Left renal pelvis (tissue), 4 donors: ENCODE measurements around the gene BAMBI. TPM values are rescaled to one million over a fixed set of nuclear protein-coding genes. Genes with fewer than 3 reads are reported as not detected.
"Not testable (repeated sequence)": the region's sequence is repeated elsewhere in the genome, so short reads cannot be mapped to it uniquely, and the experiment has no call there.

Experiments used
- DNase-seq, 4 donors: peaks; one replicate each; pipeline ENCODE4 v3.0.0-alpha.2; 2013; ENCODE audit warnings: low read depth in 4 of 4, low spot score in 3 of 4
- polyA plus RNA-seq, 4 donors: library from polyadenylated mRNA; unstranded; fragments of 120-200 nt; gene quantifications; one replicate each; pipeline ENCODE4 v1.2.1, GENCODE V29; 2013; ENCODE audit not compliant: insufficient read length in 4 of 4

BAMBI gene, protein sequence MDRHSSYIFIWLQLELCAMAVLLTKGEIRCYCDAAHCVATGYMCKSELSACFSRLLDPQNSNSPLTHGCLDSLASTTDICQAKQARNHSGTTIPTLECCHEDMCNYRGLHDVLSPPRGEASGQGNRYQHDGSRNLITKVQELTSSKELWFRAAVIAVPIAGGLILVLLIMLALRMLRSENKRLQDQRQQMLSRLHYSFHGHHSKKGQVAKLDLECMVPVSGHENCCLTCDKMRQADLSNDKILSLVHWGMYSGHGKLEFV
- polyA plus RNA-seq, result 10 to 100 TPM in 3 of 4 donors, 1 to 10 TPM in 1; 9.5 to 49.7 (median 47.3) TPM

DNA sequence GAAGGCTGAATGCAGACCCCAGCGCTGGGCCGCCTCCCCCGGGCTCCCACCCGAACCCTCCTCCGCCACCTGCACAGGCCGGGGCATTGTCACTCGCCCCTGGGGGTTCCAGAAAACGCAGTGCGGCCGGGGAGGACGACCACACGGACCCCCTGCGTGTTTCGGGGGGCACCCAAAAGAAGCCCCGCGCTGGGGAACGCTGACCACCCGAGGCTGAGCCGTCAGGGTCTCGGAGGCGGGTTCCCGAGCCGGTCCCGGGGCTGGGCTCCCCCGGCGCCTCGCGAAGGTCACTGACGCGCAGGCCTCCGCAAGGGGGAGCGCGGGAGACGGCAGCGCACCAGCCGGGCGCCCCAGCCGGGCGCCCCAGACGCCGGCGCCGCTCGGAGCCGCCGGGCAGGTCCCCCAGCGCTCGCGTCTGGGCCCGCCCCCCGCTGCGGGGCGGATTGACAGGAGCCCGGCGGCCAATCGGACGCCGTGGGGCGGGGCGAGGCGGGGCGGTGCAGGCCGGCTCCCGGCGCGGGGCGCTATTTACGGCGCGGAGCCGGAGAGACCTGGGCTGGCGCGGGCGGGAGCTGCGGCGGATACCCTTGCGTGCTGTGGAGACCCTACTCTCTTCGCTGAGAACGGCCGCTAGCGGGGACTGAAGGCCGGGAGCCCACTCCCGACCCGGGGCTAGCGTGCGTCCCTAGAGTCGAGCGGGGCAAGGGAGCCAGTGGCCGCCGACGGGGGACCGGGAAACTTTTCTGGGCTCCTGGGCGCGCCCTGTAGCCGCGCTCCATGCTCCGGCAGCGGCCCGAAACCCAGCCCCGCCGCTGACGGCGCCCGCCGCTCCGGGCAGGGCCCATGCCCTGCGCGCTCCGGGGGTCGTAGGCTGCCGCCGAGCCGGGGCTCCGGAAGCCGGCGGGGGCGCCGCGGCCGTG lies at the start of gene BAMBI:
Gene BAMBI, plus strand, starts transcription at position 554 of the 920 bp plus-strand sequence. CDS start 377 bp downstream, outside the sequence.
- peak in 3 of 4 donors; percentile 88 to 92 (median 90) for DNase-seq

DNA sequence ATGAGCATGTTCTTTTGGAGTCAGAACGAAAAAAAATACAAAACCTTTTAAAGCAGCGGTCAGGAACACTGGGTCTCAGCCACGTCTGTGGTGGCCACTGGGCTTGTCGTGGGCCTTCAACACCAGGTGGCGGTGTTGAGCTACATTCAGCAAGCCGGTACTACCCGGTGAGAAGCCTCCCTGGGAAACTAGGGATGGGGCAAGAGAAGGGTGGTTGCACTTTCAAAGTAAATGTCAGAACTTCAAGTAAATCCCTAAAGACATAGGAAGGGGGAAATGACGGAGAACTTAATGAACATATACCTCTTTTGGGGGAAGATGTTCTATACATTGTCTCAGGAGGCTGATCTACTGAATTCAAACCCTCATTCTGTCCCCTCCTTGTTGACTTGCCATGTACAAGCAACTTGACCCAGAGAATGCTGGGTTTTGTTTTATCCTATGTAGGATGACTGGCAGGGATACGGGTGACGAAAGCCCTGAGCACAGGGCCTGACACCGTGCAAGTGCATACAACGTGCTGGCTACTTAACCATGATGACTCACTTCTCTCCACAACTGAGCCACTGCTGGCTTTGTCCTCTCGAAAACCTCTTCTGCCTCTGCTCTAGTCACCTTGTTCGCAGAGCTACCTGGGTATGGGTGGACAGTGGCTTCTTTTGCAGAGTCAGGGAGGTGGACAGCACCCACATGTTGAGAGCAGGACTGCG lies 49.0 kb upstream of the BAMBI start:
- DNase-seq, result peak; percentile 29 to 64 (median 62)

GRCh38 chr10:28631896-28632583 lies 45.3 kb upstream of the BAMBI start:
- no peak for DNase-seq

DNA sequence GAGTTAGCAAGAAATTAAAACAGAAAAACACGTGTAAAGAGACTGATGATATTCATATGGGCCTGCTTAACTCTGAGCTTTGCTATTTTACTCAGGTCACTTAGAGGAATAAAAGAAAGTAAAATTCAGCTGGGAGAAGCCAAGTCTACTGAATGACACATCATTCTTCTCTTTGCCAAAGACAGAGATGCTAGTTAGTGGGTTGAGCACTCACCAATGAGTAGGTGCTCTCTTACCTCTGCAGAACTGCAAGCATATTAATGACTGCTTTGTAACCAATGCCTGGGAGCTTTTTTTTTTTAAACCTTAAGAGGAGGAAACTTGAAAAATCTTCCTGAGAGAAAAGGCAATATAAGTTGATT lies 44.8 kb upstream of the BAMBI start:
- no peak for DNase-seq

DNA sequence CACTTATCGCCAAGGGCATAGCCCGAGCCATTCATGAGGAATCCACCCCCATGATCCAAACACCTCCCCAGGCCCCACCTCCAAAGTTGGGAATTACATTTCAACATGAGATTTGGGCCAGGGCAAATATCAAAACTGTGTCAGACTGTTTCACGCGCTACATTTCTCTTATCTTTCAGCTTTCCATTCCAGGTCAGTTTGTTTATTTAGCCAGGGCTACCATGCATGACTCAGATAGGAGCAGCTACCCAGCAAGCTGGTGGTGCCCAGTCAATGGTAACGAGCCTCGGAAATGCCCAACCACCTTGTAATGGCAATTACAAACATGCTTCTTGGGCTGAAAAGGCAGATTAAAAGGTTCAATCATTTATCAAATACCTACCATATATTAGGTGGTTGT lies 43.6 kb upstream of the BAMBI start:
- no peak for DNase-seq

DNA sequence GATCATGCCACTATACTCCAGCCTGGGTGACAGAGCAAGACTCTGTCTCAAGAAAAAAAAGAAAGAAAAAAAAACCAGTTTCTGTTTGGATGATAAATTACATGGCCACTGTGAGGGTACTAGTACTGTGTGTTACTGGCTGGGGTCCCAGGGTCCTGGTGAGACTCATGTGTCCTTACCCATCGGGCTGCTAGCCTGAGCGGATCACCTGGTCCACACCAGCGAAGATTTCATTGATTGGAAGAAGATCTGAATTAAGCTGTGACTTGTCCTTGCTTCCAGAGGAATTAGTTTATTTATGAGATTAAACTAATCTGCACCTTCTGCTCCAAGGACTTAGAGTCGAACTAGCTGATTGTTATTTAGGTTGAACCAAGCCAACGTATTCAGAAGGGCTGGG lies 40.0 kb upstream of the BAMBI start:
- no peak for DNase-seq

GRCh38 chr10:28638392-28638791 lies 38.9 kb upstream of the BAMBI start:
- no peak for DNase-seq

DNA sequence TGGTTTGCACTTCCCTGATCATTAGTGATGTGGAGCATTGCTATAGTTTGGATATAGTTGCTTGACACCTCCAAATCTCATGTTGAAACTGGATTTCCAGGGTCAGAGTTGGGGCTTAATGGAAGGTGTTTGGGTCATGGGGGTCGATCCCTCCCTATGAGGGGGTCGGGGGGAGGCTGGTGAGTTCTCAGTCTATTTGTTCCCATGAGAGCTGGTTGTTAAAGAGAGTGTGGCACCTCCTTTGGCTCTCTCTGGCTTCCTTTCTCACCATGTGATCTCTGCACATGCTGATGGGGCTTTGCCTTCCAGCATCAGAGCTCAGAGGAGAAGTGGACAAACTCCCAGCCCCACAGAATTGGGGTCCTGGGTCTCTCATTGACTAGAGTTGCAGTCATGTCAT lies 36.8 kb upstream of the BAMBI start:
- no peak for DNase-seq

DNA sequence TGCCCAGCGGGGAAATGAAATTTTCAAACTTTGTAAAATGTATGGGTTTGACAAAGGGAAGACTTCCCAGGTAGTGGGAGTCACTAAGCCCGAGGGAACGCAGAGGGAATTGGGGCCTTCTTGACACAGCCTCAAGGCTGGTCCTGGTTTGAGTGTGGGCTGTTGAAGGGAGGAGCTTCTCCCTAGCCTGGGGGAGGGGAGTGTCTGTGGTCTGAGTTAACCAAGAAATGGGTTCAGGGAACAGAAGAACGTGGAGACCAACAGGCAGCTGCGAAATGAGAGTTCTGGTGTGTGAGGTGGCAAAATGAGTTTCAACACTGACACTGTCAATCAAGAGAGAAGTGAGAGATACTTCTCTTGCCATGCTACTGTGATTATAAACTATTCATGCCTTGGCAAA lies 32.7 kb upstream of the BAMBI start:
- DNase-seq, result no peak

DNA sequence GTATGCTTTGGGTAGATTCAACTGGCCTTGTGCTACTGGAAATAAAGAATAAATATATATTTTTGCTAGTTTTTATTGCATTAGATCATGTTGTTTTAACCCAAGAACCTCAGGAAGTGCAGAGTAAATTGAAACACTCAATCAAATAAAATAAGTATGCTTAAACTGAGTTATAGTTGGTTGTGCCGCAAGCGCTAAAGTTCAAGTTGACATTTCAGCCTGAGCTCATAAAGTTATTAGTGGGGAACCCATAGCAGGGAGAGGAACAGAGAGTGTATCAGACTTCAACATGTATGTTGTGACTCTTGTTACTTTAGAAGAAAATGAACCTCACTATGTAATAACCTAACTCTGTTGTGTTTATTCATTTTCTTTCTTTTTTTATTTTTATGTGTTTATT lies 25.2 kb upstream of the BAMBI start:
- DNase-seq, result no peak

DNA sequence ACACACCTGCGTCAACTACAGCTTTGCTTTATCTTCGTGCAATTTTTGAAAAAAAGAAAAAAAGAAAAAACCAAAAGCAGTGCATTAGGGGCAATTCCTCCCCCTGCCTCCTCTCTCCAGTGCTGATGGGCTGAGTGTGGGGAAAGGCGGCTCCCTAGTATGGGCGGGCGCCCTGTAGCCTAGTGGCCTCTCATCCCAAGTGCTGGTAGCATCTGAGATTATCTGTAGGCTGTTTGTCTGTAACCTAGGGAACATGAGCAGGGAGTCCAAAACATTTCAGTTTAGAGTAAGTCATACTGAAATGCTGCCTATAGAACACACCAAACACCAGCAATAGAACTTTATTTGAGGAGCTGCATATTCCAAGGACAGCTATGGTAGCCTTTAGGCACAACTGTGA lies 24.6 kb upstream of the BAMBI start:
- no peak for DNase-seq

DNA sequence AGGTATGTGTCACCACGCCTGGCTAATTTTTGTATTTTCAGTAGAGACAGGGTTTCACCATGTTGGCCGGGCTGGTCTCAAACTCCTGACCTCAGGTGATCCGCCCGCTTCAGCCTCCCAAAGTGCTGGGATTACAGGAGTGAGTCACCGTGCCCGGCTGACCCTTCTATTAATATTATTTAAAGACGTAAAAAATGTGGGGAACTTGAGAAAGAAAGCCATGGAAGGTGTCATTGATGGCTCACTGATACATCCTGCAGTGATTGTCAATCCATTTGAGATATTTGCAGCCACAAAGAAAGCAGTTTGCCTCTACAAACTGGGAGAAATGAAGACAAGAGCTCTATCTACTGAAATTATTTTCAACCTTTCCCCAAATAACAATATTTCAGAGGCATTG lies 18.5 kb upstream of the BAMBI start:
- not testable (repeated sequence) for DNase-seq

GRCh38 chr10:28661035-28661434 lies 16.3 kb upstream of the BAMBI start:
- no peak for DNase-seq

- peak in 2 of 4 donors; percentile 79 to 82 for DNase-seq
Observed at GRCh38 chr10:28663576-28664368, 13.5 kb upstream of the BAMBI start.

DNA sequence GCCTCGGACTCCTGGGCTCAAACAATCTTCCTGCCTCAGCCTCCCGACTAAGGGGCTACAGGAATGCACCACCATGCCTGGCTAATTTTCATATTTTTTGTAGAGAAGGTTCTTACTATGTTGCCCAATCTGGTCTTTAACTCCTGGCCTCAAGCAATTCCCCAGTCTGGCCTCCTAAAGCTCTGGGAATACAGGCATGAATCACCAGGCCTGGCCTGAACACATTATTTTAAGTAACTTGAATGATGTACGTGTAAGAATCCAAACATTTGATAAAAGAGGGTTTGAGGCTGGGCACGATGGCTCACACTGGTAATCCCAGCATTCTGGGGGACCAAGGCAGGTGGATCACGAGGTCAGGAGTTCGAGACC lies 13.0 kb upstream of the BAMBI start:
- no peak for DNase-seq

DNA sequence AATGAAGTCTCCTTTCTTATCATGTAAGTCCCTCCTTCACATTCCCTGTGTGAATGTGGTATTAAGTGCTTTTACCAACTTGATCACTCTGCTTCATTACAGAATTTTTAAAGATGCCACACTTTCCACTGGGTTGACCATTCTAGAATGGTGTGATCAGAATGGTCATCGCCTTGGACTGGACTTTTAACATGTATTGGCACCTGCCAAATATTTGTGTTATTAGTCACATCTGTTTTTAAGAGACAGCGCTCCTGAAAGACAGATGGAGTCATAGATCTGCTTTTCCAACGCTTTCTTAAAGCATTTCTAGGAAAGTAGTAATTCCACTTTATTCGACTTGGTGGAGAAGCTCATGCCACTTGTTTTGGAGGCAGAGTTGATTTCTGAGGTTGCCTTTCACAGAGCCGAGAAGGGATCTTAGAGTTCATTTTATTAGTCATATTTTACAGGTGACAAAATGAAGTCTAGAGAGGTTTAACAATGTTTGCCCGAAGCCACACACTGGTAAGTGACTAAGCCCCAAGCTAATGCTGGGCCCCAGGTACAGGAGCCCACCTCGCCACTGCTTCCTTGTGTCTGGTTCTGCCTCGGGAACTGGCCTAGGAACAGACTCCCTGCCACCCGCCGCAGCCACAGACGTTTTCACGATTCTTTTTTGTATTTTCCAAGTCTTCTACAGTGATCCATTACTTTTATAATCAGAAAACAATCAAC lies 10.4 kb upstream of the BAMBI start:
- DNase-seq, result no peak

DNA sequence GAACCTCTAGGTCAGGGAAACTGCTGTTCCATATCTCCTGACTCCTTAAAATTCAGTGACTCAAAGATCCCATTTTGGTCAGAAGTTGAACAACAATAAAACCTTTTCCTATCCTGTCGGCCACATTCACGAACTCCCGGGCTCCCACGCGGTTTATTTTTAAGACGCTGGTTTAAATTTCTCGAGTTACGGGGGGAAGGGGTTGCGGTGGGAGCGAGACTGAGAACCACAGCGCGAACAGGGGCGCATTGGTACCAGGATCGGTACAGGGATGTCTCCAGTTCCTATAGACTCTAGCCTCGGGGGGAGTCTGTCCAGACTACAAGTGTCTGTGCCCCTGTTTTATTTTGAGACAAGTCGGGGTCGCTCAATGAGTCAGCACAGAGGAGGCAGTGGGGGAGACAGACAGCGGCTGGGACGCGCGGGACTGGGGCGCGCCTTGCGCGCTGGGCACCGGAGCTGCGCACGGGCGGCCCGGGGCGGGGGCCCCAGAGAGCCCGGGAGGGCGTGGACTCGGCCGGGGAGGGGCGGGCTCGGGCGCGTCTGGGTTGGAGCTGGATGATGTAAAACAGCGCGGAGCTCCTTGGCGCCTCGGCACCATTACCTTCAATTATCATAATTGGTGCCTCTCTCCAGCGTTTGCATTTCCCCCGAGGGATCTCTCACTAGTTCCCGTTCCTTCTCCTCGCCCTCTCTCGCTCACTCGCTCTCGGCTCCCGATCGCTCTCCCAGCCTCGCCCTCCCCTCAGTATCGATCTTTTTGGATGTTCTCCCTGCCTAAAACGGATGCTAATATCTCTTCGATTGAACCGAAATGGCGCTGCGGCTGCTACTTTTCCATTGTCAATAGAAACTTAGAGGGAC lies 8.7 kb upstream of the BAMBI start:
- no peak for DNase-seq
